ENCODE measurements around the gene COBL.

The COBL gene

DNA sequence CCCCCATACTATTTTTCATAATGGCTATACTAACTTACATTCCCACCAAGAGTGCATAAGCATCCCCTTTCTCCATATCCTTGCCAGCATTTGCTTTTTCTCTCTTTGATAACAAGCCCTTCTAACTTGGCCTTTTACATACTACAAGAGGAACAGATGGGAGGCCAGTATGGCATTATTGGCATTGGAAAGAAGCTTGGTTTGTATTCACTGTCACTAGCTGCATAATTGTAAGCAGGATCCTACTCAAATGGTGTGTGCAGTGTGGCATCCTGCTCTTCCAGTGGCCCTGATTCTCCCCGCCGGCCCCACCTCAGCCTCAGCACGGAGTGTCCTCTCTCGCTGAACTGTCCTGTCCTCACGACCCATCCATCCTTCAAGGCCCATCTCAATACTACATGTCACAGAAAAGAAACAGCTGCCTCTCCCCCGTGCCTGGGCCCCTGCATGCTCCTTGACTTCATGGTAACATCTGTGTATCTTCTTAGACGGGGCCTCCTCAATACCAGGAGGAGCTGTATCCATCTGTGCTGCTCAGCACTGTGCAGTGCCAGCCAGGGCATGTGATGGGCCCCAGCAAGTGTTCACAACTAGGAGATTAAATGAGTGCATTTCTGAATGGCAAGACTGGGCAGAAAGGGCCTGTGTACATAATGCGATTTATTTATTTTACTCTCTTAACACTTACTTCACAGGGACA lies 205.2 kb downstream of the COBL start:
- peak in 1 of 2 experiments; percentile 82 for DNase-seq

DNA sequence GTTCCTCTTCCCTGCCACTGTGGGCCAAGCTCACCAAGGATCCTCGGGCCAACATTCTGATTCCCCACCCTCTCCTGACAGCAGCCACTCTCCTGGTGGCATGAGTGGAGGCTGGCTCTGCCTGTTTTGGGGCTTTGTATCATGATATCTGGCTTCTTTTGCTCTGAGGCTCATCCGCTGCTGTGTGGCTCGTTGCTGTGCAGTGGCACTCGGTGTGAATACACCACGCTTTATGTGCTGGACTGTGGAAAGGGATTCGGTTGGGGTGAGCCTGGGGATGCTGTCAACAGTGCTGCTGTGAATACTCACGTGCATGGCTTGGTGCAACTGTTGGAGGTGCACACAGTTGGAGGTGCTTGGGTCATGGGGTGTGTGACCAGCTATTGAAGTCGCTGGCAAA lies 208.5 kb downstream of the COBL start:
- DNase-seq, result no peak

DNA sequence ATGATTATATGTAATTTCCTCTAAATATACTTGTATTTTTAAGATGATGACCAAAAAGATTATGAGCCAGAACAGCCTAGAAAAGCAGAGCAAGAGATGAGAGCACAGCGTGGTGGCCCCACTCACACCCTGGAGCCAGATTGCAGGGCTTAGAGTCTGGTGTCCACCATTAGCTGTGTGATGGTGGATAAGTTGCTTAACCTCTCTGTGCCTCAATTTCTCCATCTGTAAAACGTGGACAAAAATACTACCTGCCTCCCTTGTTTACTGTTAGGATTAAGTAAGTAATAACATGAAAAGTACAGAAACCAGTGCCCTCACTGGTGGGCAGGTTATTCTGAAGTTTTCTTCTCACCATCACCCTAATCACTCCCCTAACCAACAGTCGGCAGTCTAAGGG lies 212.3 kb downstream of the COBL start:
- no peak for DNase-seq

GRCh38 chr7:51103718-51104117 lies 212.9 kb downstream of the COBL start:
- DNase-seq, result no peak

DNA sequence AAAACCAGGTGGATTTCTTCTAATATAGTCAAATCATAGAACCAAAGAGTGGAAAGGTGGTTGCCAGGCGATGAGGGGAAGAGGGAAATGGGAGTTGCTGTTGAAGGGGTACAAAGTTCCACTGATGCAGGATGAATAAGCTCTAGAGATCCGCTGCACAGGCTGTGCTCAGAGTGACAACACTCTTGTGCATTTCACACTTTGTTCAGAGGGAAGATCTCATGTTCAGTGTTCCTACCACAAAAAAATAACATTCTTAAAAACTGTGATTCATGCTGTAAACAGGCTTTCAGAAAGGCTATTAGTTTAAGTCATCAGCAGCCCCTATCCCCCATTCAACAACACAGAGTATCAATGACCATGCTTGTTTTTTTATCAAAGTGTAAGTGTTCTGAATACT lies 213.8 kb downstream of the COBL start:
- DNase-seq, result no peak

DNA sequence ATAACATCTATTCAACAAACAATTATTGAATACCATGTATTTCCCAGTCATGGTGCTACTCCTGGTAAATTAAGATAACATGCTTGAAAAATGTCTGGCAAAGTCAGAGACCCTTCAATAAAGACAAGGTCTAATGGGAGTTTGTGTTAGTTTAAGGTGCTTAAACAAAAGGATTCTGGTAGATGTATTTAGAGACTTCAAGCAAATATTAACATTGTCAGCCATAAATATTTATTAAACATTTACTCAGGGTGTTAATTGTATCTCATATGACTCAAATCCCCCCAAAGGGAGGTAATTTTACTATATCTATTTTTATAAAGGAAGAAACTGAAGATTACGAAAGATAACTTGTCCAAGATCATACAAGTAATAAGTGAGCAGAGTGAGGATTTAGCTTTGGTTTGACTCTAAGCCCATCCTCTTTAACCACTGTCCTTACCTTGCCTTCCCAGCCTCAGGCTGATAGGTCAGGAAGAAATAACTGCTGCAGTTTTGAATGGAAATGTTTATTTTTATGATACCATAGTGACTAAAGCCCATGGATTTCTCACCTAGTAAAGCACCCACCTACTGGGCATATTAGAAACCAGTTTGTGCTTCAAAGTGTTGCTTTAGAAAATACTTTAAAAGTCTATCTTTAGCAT lies 215.4 kb downstream of the COBL start:
- no peak for DNase-seq

GRCh38 chr7:51090411-51090810 lies 226.2 kb downstream of the COBL start:
- DNase-seq, result no peak

DNA sequence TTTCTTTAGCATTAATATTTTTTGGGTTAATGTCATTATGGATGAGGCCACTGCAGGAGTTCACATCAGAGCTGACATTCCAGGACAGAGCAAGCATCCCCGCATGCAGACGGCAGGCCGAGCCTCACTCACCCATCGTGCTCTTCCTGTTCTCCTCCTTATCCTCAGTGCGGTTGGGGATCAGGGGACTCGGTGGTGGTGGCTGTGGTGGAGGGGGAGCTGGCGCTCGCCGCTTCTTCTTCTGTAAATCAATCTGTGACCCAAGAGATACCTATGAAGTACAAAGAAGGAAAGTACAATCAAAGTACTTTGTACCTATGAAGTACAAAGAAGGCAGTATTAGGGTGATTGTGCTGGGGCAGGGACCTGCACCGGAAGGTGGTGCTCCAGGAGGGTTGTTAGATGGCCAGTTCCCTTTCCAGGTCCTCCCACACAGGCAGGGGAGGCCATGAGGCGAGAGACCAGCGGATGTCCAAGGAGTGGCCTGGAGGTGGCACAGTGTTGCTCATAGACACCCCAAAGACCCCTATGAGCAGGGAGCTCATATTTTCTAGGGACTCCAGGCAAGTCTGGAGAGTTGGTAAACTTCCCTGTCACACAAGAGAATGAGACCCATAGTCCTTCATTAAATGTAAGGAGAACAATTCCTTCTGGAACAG lies 231.4 kb downstream of the COBL start:
- no peak for DNase-seq

- DNase-seq, result no peak
Measured at GRCh38 chr7:51084121-51084520, 232.5 kb downstream of the COBL start.

DNA sequence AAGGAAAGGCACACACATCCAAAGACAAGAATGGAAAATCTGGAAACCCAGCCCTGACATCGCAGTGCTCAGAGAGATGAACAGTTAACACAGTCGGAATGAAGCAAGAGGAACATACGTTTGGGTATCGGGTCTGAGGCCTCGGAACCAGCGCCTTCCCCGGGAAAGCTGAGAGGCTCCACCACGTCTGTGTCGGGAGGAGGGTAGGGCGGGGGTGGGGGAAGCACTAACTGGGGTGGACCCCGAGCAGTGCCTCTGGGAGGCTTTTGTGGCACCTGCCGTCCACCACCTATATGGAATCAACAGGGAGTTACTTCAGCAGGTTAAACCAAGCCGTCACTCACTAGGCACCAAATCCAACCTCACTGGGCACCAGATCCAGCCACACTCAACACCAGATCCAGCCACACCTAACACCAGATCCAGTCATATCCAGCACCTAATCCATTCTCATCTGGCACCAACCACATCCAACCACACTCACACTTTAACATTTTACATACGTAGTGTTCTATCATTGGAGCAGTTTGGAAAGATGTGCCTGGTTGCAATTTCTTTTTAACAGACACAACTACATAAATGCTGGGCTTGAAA lies 233.6 kb downstream of the COBL start:
- DNase-seq, result no peak

GRCh38 chr7:51082096-51082840 lies 234.3 kb downstream of the COBL start:
- no peak for DNase-seq

- no peak for DNase-seq
Measured at GRCh38 chr7:51081270-51081890, 235.2 kb downstream of the COBL start.

DNA sequence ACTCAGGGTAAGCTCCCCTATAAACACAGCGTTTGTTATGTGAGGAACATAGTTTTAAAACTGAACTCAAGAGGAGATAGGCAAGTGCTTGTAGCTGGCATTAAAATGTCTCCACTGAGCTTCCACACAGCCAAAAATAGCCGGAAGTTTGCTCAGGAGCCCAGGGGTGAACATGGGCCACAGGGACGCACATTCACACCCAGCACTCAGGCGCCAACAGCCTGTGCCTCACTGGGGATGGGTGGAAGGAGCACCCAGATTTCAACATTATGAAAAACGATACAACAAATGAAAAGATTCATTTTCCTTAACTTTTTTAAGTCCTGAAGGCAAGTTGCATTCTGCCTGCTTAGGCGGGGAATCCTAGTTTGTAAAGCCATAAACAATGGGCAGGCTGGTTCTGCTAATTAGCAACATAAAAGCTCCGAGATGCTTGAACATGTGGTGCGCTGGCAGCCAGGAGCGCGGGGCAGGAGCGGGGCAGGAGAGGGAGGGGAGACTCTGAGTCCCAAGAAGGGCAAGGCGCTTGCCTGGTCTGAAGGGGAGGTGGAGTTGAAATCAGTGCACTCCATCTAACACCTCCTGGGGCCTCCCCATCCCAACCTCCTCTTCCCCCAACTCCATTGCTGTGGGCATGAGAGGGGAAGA lies 235.9 kb downstream of the COBL start:
- no peak for DNase-seq

- no peak for DNase-seq
Measured at GRCh38 chr7:51080216-51080615, 236.4 kb downstream of the COBL start.

- DNase-seq, result no peak
Measured at GRCh38 chr7:51079494-51079893, 237.1 kb downstream of the COBL start.

DNA sequence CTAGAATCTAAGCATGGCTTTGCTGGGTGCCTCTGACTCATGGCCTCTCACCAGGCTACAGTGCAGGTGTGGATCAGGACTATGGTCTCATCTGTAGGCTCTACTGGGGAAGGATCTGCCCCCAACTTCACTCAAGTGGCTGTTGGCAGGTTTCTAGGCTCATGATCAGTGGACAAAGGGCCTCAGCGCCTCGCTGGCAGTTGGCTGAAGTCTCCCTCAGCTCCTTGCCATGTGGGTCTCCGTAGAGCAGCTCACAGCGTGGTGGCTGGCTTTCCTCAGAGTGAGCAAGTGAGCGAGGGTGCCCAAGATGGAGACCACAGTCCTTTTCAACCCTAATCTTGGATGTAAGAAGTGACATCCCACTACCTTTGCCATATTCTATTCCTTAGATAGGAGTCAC lies 238.0 kb downstream of the COBL start:
- no peak for DNase-seq

GRCh38 chr7:51077987-51078370 lies 238.6 kb downstream of the COBL start:
- DNase-seq, result no peak

DNA sequence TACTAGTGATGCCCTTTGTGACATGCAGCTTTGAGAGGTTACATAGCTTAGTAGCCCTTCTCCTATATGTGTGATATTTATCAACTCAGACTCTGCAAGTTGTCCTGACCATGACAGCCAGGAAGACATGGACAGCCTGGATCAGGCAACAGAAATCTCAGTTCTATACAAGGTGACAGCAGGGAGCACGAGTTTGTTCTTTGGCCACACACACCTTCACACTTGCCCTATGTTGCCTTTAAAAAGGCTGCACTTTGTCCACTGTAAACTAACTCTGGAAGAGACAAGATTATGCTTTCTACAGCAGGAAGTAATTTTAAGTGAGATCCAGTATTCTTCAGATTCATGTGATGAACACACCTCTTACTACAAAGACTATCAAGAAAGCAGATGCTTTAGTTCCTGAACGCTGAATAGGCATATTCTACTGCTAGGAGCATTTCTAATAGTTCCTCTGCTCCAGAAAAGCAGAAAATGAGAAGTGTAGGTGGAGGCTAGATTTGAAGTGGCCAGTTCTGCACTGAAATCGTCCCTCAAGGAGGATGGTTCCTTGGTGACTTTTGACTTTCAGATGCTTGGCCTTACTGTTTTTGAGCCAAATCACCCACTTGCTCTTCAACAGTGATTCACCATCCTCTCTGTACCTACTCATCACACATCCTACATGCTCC lies 239.2 kb downstream of the COBL start:
- no peak for DNase-seq

DNA sequence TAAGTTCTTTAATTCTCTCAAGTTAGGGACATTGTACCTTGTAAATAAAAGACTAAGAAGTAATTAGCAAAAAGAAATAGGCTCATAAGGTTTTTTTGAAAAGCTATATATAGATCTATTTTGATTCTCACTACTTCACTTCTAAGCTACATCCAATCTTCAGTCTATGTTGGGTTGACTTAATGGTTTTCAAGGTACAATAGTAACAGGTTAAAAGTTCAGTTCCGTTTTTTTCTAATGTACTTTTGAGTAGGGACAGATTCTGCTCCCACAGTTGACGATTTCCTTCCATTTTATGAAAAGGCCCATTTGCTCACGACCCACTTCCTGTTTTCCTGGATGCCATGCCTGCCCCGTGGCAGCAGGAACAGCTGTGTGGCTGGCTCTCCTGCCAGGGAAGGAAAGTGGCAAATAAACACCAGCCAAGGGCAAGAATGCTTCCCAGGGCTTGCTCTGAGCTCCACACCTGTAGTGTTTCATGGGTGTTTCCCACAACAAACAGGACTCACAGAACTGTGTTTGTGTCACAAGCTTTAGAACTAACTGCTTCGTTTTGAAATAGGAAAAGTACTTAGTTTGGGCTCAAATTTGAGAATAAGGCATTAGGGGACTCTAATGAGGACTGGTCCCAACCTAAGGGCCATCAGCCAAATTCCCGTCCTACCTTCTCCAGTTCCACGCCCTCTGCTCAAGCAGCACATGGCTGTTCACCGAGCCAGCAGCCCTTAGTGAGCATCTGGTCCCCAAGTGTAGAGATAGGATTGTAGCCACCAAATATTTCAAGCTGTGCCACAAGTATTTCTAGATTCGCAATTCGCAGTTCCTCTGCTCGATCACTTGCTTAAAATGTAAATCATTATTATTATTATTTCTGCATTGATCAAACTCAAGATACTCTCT lies 240.7 kb downstream of the COBL start:
- DNase-seq, result no peak

DNA sequence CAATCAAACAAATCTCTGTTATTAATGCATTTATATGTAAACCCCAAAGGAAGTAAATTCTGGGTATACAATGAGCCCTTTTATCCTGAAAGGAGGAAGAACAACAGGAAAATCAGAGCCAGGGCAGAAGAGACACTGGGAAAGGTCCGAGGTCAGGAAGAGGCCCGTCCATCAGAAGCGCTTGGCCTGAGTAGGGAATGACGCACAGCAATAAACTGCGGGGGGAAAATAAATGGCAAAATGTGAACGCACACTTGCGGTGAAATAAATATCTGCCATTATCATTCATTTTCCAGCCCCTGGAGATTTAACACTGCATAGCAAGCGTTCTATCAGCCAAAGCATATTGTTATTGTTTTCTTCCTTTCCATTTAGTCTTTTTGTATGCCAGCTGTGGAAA lies 243.4 kb downstream of the COBL start:
- DNase-seq, result no peak

- no peak for DNase-seq
Measured at GRCh38 chr7:51072281-51072680, 244.3 kb downstream of the COBL start.
